KOPT-K1 (cell line): ENCODE measurements around the gene PTPN1.
"Not testable (repeated sequence)": the region's sequence is repeated elsewhere in the genome, so short reads cannot be mapped to it uniquely, and the experiment has no call there.

Experiments
- H3K27ac ChIP-seq: fragments of 200-600 bp; sonication (generic); 2 replicates; pipeline ENCODE4 v1.5.1; 2016; ENCODE audit warnings: antibody characterized with exemption, mild to moderate bottlenecking, low read depth, low read length; ENCODE audit not compliant: poor library complexity, severe bottlenecking
- H3K36me3 ChIP-seq: fragments of 200-600 bp; sonication (generic); 2 replicates; pipeline ENCODE4 v1.5.1; 2017; ENCODE audit warnings: antibody characterized with exemption, mild to moderate bottlenecking, low read length, moderate library complexity; ENCODE audit not compliant: insufficient read depth
- H3K9me3 ChIP-seq: fragments of 200-600 bp; sonication (generic); 2 replicates; pipeline ENCODE4 v1.5.1; 2017; ENCODE audit warnings: antibody characterized with exemption, low read length, mild to moderate bottlenecking; ENCODE audit not compliant: insufficient read depth, poor library complexity, severe bottlenecking

PTPN1 gene

GRCh38 chr20:50527068-50527605 is 17.0 kb downstream of the PTPN1 start:
- H3K27ac ChIP-seq, result no peak overlapping the region
- H3K36me3 ChIP-seq, result no peaks in the 10 kb centered on the region
- H3K9me3 ChIP-seq, result no peaks in the 10 kb centered on the region

- Histone ChIP-seq H3K27ac (no peak overlapping the region), H3K36me3 (no peaks in the 10 kb centered on the region), H3K9me3 (no peaks in the 10 kb centered on the region)
Measured at GRCh38 chr20:50528129-50528528, 17.9 kb downstream of the PTPN1 start.

DNA sequence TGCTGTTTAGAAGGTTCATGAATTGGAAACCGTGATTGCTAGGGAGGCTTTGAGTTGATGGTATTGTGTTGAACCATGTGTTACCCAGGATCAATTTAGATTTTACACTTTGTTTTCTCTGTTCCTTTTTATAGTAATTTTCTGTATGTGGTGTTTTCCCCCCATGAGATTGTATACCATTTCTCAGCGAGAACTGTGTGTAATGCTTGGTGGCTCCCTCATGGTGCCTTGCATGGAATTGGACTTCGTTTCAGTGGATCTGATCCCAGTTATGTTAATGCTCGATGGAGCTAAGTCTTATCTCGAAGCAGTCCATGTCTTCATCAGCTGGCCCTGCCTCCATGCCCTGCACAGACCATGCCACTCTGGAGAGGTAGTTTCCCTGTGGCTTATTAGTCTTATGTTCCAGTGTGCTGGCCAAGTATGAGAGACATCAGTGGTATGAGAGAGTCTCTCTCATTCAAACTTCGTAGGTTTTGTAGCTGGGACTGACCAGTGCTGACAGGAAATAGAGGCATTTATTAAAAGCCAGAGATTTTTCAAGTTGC is 18.7 kb downstream of the PTPN1 start:
- Histone ChIP-seq H3K36me3 (no peaks in the 10 kb centered on the region), H3K9me3 (no peaks in the 10 kb centered on the region), H3K27ac (no peak overlapping the region)

- no peaks in the 10 kb centered on the region for H3K36me3 ChIP-seq
- H3K9me3 ChIP-seq, result no peaks in the 10 kb centered on the region
- H3K27ac ChIP-seq, result no peak overlapping the region
Measured at GRCh38 chr20:50532221-50532620, 22.0 kb downstream of the PTPN1 start.

DNA sequence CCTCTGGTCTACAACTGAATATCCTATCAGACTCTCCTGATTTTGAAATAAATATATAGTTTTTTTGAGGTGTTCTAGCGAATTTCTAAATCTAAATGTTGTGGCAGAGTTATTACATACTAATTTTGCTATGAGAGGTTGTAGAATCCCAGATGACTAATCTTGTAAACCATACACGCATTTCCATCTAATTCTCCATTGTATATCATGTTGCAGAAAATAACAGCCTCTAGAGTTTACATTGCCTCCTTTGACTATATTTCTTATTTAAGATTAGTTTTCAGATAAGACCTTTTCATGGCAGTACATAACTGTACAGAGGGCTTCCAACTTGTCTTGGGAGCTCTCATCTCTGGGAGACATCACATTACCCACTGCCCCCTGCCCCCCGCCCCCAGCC is 22.9 kb downstream of the PTPN1 start:
- no peaks in the 10 kb centered on the region for H3K36me3 ChIP-seq
- H3K9me3 ChIP-seq, result no peaks in the 10 kb centered on the region
- H3K27ac ChIP-seq, result no peak overlapping the region

DNA sequence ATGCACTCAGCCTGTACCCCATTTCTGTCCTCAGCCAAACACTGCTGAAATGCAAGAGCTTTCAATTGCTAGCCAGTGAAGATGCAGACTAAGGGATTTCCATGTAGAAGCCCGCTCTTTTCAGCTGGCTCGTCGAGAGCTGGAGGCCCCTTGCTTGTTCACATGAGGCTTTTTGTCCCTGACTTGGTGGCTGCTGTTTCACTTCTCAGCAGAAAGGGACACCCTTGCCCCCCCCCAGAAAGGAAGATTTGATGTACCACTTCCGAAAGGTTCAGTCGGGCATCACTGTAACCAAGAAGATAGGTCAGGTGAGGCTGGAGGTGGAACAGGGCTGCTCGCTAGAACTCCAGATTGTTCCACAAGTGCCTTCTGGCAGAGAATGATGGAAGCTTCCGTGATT is 23.3 kb downstream of the PTPN1 start:
- no peak overlapping the region for H3K27ac ChIP-seq
- no peaks in the 10 kb centered on the region for H3K36me3 ChIP-seq
- no peaks in the 10 kb centered on the region for H3K9me3 ChIP-seq

DNA sequence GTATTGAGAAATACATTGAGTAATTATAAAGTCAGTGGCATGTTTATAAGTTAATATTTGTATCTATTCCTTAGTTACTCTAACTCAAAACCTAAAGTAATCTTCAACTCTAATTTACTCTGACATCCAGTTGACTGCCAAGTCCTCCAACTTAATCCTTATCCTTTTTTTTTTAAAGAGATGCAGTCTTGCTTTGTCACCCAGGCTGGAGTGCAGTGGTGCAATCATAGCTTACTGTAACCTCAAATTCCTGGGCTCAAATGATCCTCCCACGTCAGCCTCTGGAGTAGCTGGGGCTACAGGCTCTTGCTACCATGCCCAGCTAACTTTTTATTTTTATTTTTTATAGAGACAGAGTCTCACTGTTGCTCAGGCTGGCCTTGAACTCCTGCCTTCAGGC is 24.4 kb downstream of the PTPN1 start:
- Histone ChIP-seq H3K27ac (no peak overlapping the region), H3K9me3 (no peaks in the 10 kb centered on the region), H3K36me3 (no peaks in the 10 kb centered on the region)

DNA sequence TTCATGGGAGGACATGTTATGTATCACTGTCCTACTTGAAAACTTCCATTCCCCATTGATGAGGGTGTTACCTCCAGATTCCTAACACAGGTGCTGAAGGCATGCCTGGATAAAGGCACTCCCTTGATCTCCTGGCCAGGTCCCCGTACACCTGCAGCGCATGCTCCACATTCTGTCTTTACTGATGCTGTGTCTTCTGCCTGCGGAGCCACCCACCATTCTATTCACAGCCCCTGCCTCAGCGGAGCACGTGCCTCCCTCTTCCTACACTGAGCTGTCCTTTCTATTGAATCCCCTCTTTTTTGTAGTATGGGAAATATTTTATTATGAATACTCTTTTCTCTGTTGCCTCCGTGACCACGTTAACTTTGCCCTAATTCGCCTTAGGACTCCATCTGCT is 25.0 kb downstream of the PTPN1 start:
- no peak overlapping the region for H3K27ac ChIP-seq
- no peaks in the 10 kb centered on the region for H3K9me3 ChIP-seq

DNA sequence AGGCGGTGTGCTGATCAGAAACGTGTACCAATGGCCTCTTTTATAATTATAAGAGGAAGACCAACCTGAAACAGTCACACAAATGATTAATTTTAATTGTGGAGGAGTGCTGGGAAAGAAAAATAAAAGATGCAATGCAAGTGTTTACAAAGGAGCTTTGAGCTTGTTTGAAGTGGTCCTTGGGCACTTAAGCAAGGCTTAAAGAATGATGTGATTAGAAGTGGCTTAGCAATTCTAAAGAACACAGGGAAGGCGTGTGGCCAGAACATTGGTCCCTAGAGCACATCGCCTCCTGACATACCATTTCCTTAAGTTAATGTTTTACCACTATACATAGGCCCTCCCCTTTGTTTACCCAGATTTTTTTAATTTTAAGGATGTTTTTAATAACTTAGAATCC is 26.1 kb downstream of the PTPN1 start:
- Histone ChIP-seq H3K27ac (no peak overlapping the region), H3K9me3 (no peaks in the 10 kb centered on the region), H3K36me3 (no peaks in the 10 kb centered on the region)

More for the DNA sequence above, 25.0 kb downstream of the PTPN1 start:
- H3K36me3 ChIP-seq, result no peaks in the 10 kb centered on the region

DNA sequence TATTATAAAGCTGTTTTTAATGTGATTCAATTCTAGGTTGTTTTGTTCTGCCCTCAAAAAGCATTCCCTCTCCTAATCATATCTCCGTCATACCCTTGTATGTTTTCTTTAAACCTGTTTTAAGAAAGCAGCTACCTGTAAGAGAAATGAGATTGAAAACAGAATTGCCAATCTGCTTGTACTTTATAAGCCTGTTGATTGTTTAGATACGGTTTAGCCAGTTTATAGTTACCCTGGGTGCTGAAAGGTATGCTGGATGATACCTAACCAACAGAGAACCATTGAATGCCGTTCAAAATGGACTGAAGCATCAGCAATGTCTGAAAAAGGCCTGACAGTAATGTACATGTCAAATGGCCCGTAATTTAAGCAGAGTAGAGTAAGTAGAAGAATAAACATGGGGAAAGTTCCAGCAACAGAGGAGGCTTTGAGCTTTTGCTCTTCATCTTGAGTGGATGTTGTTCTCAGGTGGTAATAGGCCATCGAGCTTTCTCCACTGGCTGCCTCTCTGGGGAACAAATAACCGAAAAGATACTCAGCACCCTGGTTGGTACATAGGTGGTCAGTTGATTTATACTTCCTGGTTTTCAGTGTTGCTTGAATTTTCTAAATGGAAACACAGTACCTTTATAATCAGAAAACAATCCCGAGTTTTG is 27.5 kb downstream of the PTPN1 start:
- Histone ChIP-seq H3K27ac (no peak overlapping the region), H3K9me3 (no peaks in the 10 kb centered on the region), H3K36me3 (no peaks in the 10 kb centered on the region)

- H3K27ac ChIP-seq, result no peak overlapping the region
- H3K9me3 ChIP-seq, result no peaks in the 10 kb centered on the region
- no peaks in the 10 kb centered on the region for H3K36me3 ChIP-seq
Measured at GRCh38 chr20:50538276-50538675, 28.1 kb downstream of the PTPN1 start.

DNA sequence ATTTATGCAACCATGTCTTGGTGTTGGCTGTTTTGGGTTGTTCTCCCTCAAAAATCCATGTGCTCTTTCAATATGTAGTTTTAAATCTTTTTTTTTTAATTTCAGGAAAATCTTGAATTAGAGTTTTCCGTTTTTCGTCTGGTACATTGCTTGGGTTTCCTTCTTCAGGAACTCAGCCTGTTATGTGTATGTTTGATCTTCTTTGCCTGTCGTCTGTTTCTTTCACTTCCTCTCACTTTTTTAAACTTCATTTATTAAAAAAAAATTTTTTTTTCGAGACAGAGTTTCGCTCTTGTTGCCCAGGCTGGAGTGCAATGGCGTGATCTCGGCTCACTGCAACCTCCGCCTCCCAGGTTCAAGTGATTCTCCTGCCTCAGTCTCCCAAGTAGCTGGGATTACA is 29.6 kb downstream of the PTPN1 start:
- H3K9me3 ChIP-seq, H3K27ac ChIP-seq, H3K36me3 ChIP-seq: not testable (repeated sequence)

DNA sequence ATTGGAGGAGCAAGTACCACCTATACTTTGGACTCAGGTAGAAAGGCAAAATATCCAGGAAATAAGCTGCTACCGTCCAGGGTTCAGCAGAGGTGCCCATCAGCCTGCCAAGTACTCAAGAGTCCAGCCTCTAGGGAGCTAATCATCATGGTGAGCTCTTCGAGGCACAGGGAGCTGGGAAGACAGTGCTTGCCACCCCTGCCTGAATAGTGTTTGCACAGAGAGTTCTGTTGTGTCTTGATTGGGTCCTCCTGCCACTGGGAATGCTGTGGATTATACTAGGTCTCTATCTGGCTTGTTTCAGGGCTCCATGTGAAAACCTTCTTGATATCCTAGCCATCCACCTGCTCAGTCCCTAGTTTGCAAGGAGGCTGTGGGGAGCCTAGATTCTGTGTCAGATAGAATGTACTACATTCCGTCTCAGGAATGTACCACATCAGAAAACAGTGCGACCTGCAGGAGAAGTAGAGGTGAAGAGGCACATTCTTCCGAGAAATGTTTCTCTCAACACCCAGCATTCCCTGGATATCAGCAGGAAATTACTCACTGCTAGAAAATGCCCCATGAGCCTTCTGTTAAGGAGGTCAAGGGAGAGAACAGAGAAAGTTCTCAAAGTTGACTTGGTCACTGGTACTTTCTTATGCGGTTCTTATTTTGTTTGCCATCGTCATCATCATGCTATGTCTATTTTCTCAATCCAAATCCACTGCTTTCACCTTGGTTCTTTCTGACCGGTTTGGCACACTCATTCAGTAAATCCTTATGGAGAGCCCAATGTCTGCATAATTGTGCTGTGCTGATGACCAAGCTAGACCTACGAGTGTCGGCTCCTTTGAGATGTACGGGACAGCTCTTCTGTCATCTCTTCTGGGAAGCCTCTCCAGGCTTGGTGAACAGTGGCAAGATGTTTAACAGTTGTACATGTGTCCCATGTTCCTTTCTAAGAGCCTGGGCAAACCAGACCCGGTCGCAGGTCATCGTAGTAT is 30.7 kb downstream of the PTPN1 start:
- H3K27ac ChIP-seq, result no peak overlapping the region
- H3K36me3 ChIP-seq, result no peaks in the 10 kb centered on the region
- no peaks in the 10 kb centered on the region for H3K9me3 ChIP-seq

- H3K27ac ChIP-seq, result no peak overlapping the region
- H3K36me3 ChIP-seq, result no peaks in the 10 kb centered on the region
Measured at GRCh38 chr20:50541606-50542041, 31.4 kb downstream of the PTPN1 start.

DNA sequence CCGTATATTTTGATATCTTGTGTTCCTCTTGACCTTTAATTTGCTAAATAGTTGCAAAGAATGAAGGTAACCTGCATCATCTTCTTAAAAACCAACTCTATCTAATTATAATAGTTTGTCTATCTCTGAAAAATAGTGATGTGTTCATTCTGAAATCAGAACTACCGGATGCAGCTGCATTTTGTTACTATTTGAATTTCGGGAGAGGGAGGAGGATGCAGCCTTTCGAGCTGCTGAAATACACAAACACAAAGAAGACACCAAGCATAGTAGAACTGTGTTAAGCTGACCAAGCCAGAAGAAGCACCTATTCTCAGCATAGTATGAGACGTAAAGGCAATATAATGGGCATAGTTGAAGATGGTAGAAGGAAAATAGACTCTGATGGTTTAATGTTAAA is 33.1 kb downstream of the PTPN1 start:
- H3K36me3 ChIP-seq, result no peaks in the 10 kb centered on the region; the same call in 1 of the 2 replicates
- no peak overlapping the region for H3K27ac ChIP-seq
- H3K9me3 ChIP-seq, result no peaks in the 10 kb centered on the region

More at GRCh38 chr20:50541606-50542041, 31.4 kb downstream of the PTPN1 start:
- no peaks in the 10 kb centered on the region for H3K9me3 ChIP-seq
